Muscle of back (tissue), 11 donors: Measurements from ENCODE around the gene TNIP2. TPM values are rescaled to one million over a fixed set of nuclear protein-coding genes. Genes with fewer than 3 reads are reported as not detected.
"Not testable (repeated sequence)": the region's sequence is repeated elsewhere in the genome, so short reads cannot be mapped to it uniquely, and the experiment has no call there.

Experiments
- DNase-seq, 3 donors: peaks; one replicate each; pipeline versions ENCODE4 v3.0.0 to v3.0.0-alpha.2; 2013
- polyA plus RNA-seq, 10 donors: library from polyadenylated mRNA; unstranded; fragments of 120-200 nt; gene quantifications; one replicate each; pipeline ENCODE4 v1.2.1, GENCODE V29; 2013; ENCODE audit not compliant: insufficient read length in 10 of 10

Gene TNIP2
- polyA plus RNA-seq, 10 donors = 10.9 to 20.7 (median 14.0) TPM

DNA sequence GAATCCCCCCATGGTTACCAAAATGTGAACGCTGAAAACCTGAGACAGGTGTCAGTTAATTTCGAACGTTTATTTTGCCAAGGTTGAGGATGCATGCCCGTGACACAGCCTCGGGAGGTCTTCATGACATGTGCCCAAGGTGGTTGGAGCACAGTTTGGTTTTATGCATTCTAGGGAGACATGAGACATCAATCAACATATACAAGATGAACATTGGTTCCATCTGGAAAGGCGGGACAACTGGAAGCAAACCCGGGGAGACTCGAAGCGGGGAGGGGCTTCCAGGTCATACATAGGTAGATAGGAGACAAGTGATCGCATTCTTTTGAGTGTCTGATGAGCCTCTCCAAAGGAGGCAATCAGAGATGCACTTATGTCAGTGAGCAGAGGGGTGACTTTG is 25.8 kb upstream of the TNIP2 start:
- no peak for DNase-seq

DNA sequence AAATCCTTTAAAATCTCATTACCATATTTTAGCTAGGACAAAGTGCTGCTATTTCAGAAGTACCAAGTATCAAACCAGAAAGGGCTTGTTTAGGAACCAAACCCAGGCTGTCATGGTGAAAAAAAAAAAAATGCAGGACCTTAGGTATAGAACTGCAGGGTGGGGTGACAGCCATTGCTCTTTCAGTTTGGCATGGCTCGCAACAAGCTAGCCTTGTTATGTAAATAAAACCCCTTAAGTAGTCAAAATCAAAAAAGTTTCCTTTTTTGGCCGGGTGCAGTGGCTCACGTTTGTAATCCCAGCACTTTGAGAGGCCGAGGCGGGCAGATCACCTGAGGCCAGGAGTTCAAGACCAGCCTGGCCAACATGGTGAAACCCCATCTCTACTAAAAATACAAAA is 24.5 kb upstream of the TNIP2 start:
- DNase-seq = not testable (repeated sequence)

DNA sequence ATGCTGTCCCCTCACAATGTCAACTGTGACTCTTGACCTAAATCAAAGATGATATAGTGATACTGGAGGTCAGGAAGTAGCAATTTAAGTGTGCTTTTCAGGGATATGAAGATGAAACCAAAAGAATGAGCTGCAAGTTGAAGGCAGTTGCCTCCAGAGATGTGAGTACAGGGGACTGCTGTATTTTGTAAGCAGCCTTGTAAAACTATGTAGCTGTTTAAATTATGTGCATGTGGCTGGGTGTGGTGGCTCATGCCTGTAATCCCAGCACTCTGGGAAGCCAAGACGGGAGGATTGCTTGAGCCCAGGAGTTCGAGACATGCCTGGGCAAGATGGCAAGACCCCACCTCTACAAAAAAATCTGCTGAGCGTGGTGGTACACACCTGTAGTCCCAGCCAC is 15.1 kb upstream of the TNIP2 start:
- no peak for DNase-seq

DNA sequence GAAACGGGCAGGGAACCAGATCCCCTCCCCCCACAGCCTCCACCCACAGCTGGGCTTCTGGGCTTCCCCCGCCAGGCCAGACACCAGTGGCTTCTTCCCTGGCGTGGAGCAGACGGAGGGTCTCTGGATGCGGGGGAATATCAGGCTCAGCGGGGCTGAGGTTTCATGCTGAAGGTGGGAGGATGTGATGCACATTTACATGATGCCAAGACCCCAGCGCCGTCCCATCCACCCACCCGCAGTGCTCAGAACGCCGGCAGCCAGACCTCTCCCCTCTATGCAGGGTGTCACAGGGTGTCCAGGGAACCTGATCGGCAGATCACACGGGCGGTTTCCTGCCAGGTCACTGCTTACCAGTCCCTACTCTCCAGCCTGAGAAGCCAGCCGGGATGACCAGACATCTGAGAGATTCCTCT is 12.8 kb upstream of the TNIP2 start:
- DNase-seq = peak in 1 of 3 donors; percentile 31

DNA sequence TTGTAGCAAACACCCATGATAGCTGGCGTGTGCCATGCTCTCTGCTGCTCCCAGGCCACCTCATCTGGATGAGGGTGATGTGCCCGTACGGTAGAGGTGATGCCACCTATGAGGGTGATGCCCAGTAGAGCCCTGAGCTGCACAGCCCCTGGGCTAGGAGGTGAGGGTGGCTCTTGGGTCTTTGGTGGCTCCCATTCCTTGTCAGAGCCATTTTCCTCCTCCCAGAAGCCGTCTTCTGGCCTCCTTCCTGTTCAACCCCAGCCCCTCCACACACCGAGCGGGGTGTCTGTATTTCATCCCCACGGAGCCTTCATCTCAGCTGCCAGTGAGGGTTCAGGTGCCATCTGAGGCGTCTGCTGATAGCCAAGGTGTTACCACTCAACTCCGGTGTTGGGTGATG is 12.0 kb upstream of the TNIP2 start:
- DNase-seq = no peak

DNA sequence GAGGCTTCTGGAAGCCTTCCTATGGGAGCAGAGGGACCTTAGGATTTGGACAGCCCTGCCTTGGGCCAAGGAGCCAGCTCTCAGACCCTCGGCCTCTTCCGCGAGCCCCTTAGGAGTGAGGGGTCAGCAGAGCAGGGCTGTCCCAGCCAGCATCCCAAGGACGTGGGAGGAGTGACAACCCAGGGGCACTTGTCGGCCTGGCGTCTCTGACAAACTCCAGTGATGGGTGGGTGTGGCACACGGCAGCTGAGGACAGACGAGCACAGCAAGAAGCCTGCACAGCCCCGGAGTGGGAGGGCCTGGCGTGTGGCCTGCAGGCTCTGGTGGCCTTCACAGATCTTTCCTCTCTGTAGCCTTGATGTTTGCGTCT is 11.6 kb upstream of the TNIP2 start:
- no peak for DNase-seq

DNA sequence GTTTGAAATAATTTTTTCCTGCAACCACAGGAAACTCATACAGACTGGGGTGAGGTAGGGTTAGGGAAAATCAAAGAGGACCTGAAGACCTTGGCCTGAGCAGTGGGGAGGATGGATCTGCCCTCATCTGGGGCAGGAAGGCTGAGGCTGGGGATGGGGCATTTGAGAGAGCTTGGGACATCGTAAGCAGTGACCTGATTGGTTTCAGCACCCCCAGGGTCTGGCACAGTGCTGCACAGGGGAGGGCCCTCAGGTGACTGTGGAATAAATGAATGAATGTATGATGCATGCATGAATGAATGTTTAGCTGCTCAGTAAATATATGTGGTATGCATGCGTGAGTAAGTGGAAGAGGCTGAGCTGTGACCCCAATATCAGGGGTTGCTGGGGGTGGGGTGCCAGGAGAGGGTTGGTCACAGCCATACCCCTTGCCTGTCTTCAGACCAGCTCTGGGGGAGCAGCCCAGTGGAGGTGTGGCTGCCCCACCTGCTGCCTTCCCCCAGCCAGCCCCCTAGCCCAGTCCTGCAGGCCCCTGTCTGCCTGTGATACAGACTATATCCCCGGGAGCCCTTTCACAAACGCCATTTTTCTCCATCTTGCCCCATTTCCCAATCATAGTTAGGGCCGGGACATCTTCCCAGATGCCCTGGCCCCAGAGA is 11.0 kb upstream of the TNIP2 start:
- no peak for DNase-seq

DNA sequence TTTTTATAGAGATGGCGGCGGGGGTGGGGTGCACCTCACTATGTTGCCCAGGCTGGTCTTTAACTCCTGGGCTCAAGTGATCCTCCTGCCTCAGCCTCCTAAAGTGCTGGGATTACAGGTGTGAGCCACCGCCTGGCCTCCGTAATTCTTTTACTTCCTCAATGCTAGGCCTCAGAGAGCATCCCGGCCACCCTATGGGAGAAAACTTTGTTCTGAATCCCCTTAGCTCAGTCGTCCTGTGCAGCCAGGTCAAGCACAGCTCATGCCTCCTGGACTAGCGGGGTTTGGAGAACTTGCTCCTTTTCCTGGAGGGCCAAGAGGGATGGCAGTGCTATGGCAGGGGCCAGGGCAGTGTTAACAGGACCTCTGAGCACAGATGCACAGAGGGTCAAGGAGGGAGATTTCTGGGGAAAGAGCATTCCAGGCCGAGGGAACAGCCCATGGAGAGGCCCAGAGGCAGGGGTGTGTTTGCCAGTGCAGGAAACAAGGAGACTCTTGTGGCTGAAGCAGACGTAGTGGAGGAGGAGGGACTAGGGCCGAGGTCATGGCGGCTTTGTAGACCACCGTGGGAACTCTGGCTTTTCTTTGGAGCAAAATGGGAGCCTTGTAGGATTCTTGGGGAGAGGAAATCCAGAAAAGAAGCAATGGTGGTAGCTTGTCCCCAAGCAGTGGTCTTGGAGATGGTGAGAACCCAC is 9.8 kb upstream of the TNIP2 start:
- no peak for DNase-seq

DNA sequence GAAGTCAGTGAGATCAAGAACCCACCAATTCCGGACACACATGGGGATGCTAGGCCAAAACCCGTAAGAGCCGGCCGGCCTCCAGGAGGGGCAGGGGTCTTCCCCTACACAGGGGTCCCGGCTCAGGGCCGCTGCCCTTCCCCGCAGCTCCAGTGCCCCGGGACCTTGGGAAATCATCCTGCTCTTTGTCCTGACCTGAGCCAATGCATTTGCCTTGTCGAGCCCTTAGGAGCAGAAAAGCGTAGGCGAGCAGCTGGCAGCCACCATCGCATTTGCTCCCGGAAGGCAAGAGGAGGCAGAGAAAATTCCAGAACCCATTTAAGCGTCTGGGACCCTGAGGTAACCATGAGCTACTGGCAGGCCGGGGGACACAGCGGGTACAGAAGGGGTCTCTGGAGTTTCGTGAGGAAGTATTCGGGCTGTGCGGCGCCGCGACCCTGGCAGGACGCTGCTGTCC is 7.4 kb upstream of the TNIP2 start:
- DNase-seq = peak in 1 of 3 donors; percentile 50

DNA sequence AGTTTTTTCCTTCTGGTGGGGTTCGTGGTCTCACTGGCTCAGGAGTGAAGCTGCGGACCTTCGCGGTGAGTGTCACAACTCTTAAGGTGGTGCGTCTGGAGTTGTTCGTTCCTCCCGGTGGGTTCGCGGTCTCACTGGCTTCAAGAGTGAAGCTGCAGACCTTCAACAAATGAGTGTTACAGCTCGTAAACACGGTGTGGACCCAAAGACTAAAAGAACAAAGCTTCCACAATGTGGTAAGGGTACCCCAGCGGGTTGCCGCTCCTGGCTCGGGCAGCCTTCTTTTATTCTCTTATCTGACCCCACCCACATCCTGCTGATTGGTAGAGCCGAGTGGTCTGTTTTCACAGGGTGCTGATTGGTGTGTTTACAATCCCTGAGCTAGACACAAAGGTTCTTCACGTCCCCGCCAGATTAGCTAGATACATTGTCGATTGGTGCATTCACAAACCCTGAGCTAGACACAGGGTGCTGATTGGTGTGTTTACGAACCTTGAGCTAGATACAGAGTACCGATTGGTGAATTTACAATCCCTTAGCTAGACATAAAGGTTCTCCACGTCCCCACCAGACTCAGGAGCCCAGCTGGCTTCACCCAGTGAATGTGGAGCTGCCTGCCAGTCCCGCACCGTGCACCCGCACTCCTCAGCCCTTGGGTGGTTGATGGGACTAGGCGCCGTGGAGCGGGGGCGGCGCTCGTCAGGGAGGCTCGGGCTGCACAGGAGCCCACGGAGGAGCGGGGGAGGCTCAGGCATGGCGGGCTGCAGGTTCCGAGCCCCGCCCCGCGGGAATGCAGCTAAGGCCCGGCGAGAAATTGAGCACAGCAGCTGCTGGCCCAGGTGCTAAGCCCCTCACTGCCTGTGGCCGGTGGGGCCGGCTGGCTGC is 6.6 kb upstream of the TNIP2 start:
- not testable (repeated sequence) for DNase-seq

DNA sequence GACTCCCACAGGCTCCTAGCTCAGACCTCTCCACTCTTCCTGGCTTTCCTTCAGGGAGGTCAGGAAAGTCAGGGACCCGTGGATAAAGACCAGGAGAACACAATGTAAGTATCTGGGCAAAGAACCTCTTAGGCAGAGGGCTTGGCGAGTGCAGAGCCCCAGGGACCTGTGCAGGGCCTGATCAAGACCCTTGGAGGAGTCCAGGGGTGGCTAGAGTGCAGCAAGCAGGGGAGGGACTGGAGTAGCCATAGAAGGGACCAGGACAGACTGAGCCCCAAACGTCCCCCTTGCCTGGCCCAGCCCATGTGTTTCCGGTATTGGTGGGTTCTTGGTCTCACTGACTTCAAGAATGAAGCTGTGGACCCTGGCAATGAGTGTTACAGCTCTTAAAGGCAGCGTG is 5.9 kb upstream of the TNIP2 start:
- no peak for DNase-seq

DNA sequence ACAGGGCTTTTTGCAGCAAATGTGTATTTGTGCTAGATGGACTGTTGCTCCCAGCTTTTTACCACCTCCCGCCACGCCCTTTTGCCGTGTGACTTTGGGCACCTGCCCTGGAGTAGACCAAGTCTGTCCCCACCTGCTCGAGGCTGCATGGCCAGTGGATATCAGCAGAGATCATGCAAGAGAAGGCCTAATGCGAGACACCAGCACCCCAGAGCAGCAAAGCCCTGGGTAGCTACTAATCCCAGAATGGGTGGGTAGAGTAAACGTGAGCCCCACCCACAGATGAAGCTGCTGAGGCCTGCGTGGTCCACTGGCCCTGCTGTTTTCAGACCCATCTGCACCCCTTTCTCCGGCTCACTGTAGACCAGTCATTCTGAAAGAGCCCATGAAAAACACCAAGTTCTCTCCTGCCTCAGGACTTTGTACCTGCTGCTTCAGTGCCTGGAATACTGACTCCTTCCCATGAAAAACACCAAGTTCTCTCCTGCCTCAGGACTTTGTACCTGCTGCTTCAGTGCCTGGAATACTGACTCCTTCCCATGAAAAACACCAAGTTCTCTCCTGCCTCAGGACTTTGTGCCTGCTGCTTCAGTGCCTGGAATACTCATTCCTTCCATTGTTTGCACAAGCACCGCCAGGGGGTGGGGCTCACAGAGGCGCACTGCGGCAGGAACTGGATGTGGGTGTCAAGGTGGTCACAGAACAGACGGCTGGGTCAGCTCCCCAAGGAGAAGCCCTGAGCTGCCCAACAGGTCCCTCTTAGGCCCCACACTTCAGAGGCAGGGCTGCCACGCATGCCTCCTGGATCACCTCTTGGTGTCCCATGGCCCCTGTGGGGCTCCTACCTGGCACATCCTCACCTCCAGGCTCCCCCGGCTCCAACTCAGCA is 5.1 kb upstream of the TNIP2 start:
- no peak for DNase-seq

DNA sequence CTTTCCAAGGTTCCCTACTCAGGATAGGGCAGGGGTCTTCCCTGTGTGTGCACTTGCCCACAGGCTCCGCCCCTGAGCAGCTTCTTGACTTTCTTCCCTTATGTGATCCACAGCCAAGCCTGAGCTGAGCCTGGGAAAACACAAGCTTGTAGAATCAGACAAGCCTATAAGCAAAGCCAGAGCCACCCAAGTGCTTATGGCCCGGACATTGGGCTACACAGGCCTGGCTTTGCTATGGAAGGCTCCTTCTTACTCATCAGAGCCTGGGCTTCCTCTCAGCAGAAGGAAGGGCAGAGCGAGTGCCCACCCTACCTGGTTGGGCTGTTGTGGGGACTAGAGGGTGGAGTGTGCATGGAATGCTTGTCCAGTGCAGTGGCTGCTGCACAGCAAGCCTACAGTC is 1.3 kb upstream of the TNIP2 start:
- peak in 1 of 3 donors; percentile 37 for DNase-seq

DNA sequence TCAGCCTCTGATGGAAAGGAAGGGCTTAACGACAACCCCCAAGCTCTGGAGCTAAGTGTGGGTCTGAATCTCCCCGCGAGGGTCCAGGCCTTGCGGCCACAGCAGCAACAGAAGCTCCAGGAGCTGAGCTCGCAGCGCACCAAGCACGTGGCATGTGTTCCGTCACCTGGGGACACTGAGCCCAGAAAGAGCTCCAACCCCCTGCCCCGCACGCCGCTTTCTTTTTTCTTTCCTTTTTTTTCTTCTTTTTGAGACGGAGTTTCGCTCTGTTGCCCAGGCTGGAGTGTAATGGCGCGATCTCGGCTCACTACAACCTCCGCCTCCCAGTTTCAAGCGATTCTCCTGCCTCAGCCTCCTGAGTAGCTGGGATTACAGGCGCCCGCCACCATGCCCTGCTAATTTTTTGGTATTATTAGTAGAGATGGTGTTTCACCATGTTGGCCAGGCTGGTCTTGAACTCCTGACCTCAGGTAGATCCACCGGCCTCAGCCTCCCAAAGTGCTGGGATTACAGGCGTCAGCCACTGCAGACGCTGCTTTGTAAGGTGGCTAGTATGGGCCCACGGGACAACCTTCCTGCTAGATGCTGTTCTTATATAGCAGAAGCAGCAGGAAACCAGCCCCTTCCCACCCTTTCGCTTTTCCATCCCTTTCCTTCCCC is 685 bp upstream of the TNIP2 start:
- no peak for DNase-seq

DNA sequence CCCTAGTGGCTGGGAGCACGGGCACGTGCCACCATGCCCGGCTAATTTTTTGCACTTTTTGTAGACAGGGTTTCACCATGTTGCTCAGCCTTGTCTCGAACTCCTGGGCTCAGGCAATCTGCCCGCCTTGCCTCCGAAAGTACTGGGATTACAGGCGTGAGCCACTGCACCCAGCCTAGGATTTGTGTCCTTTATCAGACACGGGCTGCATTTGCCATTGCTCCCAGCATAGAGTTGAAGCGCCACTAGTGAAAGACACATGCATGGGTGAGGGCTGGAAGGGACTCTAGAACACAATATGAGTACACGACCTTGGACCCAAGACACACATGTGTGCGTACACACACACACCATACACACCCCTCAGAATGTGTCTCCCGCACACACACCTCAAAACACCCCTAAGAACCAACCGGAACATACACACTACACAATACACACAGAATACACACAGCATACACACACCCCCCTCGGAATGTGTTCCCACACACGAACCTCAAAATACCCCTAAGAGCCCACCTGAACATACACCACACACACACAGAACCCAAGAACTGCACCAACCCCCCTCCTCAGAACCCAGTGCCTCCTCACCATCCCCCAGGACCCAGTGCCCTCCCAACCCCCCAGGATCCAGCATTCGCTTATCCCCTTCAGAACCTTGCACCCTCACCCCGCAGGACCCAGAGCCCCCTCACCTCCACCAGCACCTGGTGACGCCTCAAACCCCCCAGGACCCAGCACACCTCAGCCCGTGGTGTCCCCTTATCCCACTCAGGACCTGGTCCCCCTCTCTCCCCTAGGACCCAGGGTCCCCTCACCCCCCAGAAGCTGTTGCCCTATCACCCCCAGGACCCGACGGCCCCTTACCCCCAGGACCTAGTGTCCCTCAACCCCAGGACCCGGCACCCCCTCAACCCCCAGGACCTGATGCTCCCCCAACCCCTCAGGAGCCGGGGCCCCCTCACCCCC is 1.0 kb downstream of the TNIP2 start:
- DNase-seq = no peak

DNA sequence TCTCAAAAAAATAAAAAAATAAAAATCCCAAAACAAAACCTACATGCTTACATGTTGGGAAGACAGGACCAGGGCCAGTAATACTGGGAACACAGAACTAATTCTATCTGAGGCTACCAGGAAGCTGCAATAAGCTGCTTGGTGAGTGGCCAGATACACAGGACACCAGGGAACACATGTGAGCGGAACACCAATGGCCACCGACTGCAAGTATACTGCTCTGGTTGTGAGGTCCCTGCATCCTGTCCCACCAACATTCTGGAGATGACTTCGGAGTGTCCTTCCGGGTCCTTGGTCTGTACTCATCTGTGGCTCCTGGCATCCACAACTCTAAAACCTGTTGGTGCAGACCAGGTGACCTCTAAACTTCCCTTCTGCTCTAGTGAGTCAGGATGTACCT is 2.7 kb downstream of the TNIP2 start:
- DNase-seq = peak in 1 of 3 donors; percentile 54

DNA sequence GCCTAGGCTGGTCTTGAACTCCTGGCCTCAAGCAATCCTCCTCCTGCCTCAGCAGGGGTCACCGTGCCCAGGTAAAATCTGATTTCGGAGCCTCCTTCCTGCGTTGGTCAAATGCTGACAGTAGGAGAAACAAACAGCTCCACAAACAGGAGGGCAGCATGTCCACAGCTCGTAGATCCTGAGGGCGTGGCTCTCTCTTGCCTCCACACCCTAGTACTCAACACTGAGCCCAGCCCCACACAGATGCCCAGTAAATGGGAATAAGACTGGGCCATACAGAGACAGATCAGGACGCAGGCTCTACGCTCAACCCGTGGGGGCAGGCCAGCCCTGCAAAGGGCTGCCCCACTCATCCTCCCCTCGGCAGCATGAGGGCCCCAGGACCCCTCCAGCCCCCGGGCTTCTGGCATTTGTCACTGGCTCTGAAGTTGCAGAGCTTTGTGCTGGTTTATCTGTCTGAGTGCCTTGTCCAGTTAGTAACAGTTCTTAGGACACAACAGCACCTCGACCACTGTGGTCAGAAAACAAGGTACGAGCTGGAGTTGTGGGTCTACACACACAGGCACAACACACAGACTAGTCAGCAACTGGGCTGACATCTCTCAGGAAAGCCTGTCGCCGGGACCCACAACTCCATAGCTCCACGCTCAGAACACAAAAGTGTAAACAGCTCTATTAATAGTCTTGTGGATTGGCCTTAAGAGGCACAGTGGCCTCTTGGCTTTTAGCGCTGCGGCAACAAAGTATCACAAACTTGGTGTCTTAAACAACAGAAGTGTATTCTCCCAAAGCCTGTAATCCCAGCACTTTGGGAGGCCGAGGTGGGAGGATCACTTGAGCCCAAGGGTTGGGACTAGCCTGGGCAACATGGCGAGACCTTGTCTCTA is 5.2 kb downstream of the TNIP2 start:
- DNase-seq = no peak

DNA sequence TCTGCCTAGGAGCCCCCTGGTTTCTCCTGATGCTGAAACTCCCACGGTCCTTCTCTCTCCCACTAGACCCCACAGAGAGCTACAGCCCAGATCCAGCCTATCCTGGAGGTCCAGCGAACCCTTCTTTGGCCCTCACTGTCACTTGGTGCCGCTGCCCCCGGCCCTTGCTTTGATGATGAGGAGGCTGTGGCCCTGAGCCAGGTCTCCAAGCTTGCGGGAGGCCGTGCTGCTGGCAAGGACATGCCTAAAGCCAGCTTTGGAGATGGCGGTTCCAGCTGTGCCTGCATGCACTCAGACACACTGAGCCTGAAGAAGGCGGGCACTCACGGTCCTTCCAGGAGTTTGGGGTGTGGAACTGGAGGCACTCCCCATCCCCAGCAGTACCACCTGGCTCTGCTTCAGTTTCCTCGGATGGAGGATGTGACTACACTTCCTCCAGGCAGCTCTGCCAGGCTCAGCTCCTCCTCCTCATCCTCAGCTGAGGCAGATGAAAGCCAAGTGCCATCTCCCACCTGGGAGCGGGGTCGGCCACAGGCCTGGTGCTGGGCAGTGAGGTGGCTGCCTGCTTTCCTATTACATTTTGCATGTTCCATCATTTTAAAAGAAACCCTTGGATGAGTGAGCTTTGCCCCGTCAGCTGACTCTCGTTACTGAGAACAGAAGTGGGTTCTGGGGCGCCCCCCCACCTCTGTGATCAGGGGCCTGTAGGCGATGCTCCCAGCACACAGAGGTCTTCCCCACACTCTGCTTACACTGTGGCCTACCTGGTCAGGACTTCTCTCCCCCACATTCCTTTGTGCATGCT is 9.0 kb downstream of the TNIP2 start:
- no peak for DNase-seq
